ENCODE results near the gene TRAF7.

DNA sequence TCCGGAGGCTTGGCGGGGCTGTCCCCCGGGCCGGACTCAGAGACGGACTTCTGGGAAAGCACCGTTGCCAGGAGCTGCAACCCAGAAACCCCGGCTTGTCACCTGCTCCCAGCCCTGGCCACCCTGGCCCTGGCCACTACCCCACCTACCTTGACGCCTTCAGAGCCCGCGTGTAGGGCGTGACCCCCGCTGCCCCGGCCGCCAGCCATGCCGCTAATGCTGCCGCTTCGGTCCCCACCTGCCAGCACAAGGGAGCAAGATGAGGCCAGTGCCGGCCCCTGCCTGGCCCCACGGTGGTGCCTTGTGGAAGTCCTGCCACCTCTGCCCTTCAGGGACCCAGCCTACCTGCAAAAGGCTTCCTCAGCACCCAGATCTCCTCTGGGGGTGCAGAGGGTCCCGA lies 29.4 kb downstream of the TRAF7 start:
- TF ChIP-seq, protein P1, sequence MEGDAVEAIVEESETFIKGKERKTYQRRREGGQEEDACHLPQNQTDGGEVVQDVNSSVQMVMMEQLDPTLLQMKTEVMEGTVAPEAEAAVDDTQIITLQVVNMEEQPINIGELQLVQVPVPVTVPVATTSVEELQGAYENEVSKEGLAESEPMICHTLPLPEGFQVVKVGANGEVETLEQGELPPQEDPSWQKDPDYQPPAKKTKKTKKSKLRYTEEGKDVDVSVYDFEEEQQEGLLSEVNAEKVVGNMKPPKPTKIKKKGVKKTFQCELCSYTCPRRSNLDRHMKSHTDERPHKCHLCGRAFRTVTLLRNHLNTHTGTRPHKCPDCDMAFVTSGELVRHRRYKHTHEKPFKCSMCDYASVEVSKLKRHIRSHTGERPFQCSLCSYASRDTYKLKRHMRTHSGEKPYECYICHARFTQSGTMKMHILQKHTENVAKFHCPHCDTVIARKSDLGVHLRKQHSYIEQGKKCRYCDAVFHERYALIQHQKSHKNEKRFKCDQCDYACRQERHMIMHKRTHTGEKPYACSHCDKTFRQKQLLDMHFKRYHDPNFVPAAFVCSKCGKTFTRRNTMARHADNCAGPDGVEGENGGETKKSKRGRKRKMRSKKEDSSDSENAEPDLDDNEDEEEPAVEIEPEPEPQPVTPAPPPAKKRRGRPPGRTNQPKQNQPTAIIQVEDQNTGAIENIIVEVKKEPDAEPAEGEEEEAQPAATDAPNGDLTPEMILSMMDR (IDR thresholded peaks at IDR 0.05): no peak
- TF ChIP-seq POLR2A (IDR thresholded peaks at IDR 0.05): no peak

All from body of pancreas (tissue), 4 donors.